HepG2 (cell line): ENCODE measurements around the gene POLR2B. TPM values are rescaled to one million over a fixed set of nuclear protein-coding genes. Genes with fewer than 3 reads are reported as not detected.

Experiments used
- ATAC-seq: fragments of 200-7000 bp; cut with Tn5 transposase; 3 replicates; pipeline ENCODE4 v1.9.1; 2020; ENCODE audit warnings: mild to moderate bottlenecking, moderate library complexity
- BruUV-seq: library from RNA; stranded (reverse); fragments of 400-500 nt; replicated peaks from 2 replicates; lab custom pipeline; 2021; lab: Mats Ljungman, UMichigan
- CTCF ChIA-PET: fragments of 300-600 bp; formaldehyde crosslinking; extraction: SDS; loops from one replicate; lab custom pipeline; 2021; ENCODE audit warnings: low total read pairs, inconsistent platforms, low intra/inter-chr PET ratio; lab: Yijun Ruan, JAX
- POLR2A ChIA-PET: fragments of 350-600 bp; sonication (Branson Sonifier 250); formaldehyde crosslinking; loops from one replicate; lab custom pipeline; 2020; ENCODE audit warnings: antibody characterized with exemption, inconsistent platforms; lab: Yijun Ruan, JAX
- DNase-seq: peaks from one replicate; pipeline ENCODE4 v3.0.0-alpha.2; 2015; ENCODE audit warnings: low spot score
- FAIRE-seq: peaks from 3 replicates; lab custom pipeline; 2011; peaks lifted over from hg19 to GRCh38; lab: Jason Lieb, UNC
- H2AFZ ChIP-seq: one replicate; pipeline ENCODE4 v1.6.1; 2011; ENCODE audit warnings: low read length, inconsistent platforms
- H3K27ac ChIP-seq: fragments of 300-600 bp; 3 replicates; pipeline ENCODE4 v1.8.0; 2011; ENCODE audit warnings: mixed run types, mild to moderate bottlenecking, mixed read lengths, low read length, inconsistent platforms; ENCODE audit not compliant: insufficient read depth; ENCODE audit errors: extremely low read length
- H3K27me3 ChIP-seq, 2 experiments: fragments of 200-600 bp in 1 of 2; 2 replicates in 1 of 2; 3 replicates in 1 of 2; pipeline versions ENCODE4 v1.6.0 to v1.8.0; 2011; ENCODE audit warnings: low read length in 2 of 2, mild to moderate bottlenecking in 2 of 2, moderate library complexity in 2 of 2, inconsistent platforms in 1 of 2; ENCODE audit not compliant: insufficient read depth in 2 of 2, control insufficient read depth in 1 of 2
- H3K36me3 ChIP-seq, 2 experiments: fragments of 200-600 bp in 1 of 2; replicated peaks in 1 of 2; 2 replicates in 1 of 2; 3 replicates in 1 of 2; pipeline versions ENCODE4 v1.5.1 to v1.8.0; 2011; ENCODE audit warnings: low read length in 2 of 2, inconsistent platforms in 1 of 2; ENCODE audit not compliant: insufficient read depth in 2 of 2, control insufficient read depth in 1 of 2
- H3K4me1 ChIP-seq: 2 replicates; pipeline ENCODE4 v1.5.1; 2012; ENCODE audit warnings: low read length, inconsistent platforms; ENCODE audit not compliant: insufficient read depth
- H3K4me2 ChIP-seq: 2 replicates; pipeline ENCODE4 v1.6.0; 2011; ENCODE audit warnings: low read depth, low read length, inconsistent platforms
- H3K4me3 ChIP-seq, 3 experiments: fragments of 200-600 bp in 1 of 3; sonication (generic), shearing (Covaris generic) in 1 of 3; replicated peaks in 1 of 3; 2 replicates each; pipeline ENCODE4 v1.5.1; 2011 to 2016; ENCODE audit warnings: low read length in 3 of 3, inconsistent platforms in 2 of 3, low read depth in 2 of 3, mild to moderate bottlenecking in 2 of 3, control low read depth in 1 of 3, mixed read lengths in 1 of 3; ENCODE audit not compliant: insufficient read depth in 1 of 3
- H3K79me2 ChIP-seq: one replicate; pipeline ENCODE4 v1.6.1; 2011; ENCODE audit warnings: low read length, inconsistent platforms; ENCODE audit not compliant: insufficient read depth
- H3K9ac ChIP-seq: 2 replicates; pipeline ENCODE4 v1.6.0; 2011; ENCODE audit warnings: mild to moderate bottlenecking, low read depth, low read length, inconsistent platforms; ENCODE audit not compliant: insufficient read depth
- H3K9me3 ChIP-seq: 2 replicates; pipeline ENCODE4 v1.5.1; 2012; ENCODE audit warnings: mild to moderate bottlenecking, low read length
- H4K20me1 ChIP-seq: 2 replicates; pipeline ENCODE4 v1.6.0; 2011; ENCODE audit warnings: inconsistent platforms, mild to moderate bottlenecking, low read length, moderate library complexity; ENCODE audit not compliant: insufficient read depth
- AGO1 ChIP-seq: fragments of 200-400 bp; formaldehyde crosslinking; IDR thresholded peaks from 2 replicates; pipeline ENCODE4 v1.6.1; 2017; ENCODE audit warnings: mild to moderate bottlenecking, low read depth, low read length, moderate library complexity; ENCODE audit not compliant: poor library complexity, severe bottlenecking
- CHCHD3 ChIP-seq: sonication (generic); formaldehyde crosslinking; IDR thresholded peaks from 2 replicates; pipeline ENCODE4 v1.8.0; 2022; ENCODE audit warnings: mild to moderate bottlenecking, missing genetic modification reagents, moderate library complexity
- DMAP1 ChIP-seq: IDR thresholded peaks from 2 replicates; pipeline ENCODE4 v1.6.1; 2016
- ETV6 ChIP-seq: sonication (generic); formaldehyde crosslinking; conservative IDR thresholded peaks from 2 replicates; pipeline ENCODE4 v1.4.0; 2020; ENCODE audit warnings: missing genetic modification reagents
- HNF4G ChIP-seq, 2 experiments: sonication (generic) in 1 of 2; formaldehyde crosslinking in 1 of 2; IDR thresholded peaks; 2 replicates each; pipeline versions ENCODE4 v1.4.0 to v1.6.1; 2011 to 2020; ENCODE audit warnings: borderline replicate concordance in 2 of 2, low read depth in 2 of 2, mild to moderate bottlenecking in 2 of 2, low read length in 1 of 2, missing genetic modification reagents in 1 of 2, moderate library complexity in 1 of 2
- KDM5B ChIP-seq: sonication (generic); formaldehyde crosslinking; IDR thresholded peaks from 2 replicates; pipeline ENCODE4 v1.4.0; 2020; ENCODE audit warnings: missing genetic modification reagents, mild to moderate bottlenecking, borderline replicate concordance
- MTA1 ChIP-seq: sonication (generic); formaldehyde crosslinking; IDR thresholded peaks from 2 replicates; pipeline ENCODE4 v1.4.0; 2020; ENCODE audit warnings: missing genetic modification reagents, mild to moderate bottlenecking, borderline replicate concordance
- SMC3 ChIP-seq: IDR thresholded peaks from 2 replicates; pipeline ENCODE4 v1.6.1; 2011; ENCODE audit warnings: low read length, improper control_type of control experiment
- TEAD2 ChIP-seq: sonication (generic); formaldehyde crosslinking; IDR thresholded peaks from 2 replicates; pipeline ENCODE4 v1.9.0; 2021; ENCODE audit warnings: missing genetic modification reagents
- ZKSCAN1 ChIP-seq: fragments of 150-350 bp; IDR thresholded peaks from 2 replicates; pipeline ENCODE4 v1.6.1; 2014; ENCODE audit warnings: low read length
- ZNF557 ChIP-seq: sonication (generic); formaldehyde crosslinking; IDR thresholded peaks from 2 replicates; pipeline ENCODE4 v1.4.0; 2020; ENCODE audit warnings: missing genetic modification reagents
- WGBS: methylation state at CpG from one replicate; pipeline ENCODE4 v1.1.6; 2017; ENCODE audit warnings: low lambda C conversion rate; 5-methylcytosine and 5-hydroxymethylcytosine counted together
- in situ Hi-C: cut with HindIII; loops from 2 replicates; pipeline ENCODE4 v1.10.0; 2017; ENCODE audit warnings: low pct_unique_long_range_greater_than_20kb; ENCODE audit not compliant: extremely low pct_ligation_motif_present
- intact Hi-C: fragments of 100-400 bp; cut with micrococcal nuclease; formaldehyde crosslinking; loops from one replicate; pipeline ENCODE4 v1.10.0; 2022; ENCODE audit not compliant: unreplicated experiment
- polyA plus RNA-seq, 8 experiments: library from polyadenylated mRNA; depleted of rRNA in 3 of 8; stranded (reverse) in 7 of 8; unstranded in 1 of 8; fragments of >200 nt; fragmentation: Illumina TruSeq in 4 of 8; extraction: Trizol in 4 of 8; gene quantifications; 2 replicates each; pipeline versions ENCODE4 v1.2.1 to v1.2.3, GENCODE V29; 2011 to 2016; ENCODE audit warnings: low read depth in 4 of 8, missing spikeins in 1 of 8, mixed read lengths in 1 of 8; ENCODE audit not compliant: insufficient read depth in 1 of 8
- total RNA-seq, 5 experiments: library from RNA; depleted of rRNA; stranded (reverse); fragments of >200 nt; fragmentation: Illumina TruSeq; extraction: Trizol; gene quantifications; 2 replicates each; pipeline ENCODE4 v1.2.3, GENCODE V29; 2016; ENCODE audit warnings: low read depth in 1 of 5
- TF ChIP-seq, protein P1 (sequence below): sonication (generic); formaldehyde crosslinking; IDR thresholded peaks from 2 replicates; pipeline ENCODE4 v1.4.0; 2020; ENCODE audit warnings: missing genetic modification reagents
- TF ChIP-seq, protein P2 (sequence below): sonication (generic); formaldehyde crosslinking; IDR thresholded peaks from 2 replicates; pipeline ENCODE4 v1.8.0; 2022; ENCODE audit warnings: missing genetic modification reagents, low read depth, mild to moderate bottlenecking, borderline replicate concordance
- TF ChIP-seq, protein P3 (sequence below): sonication (generic); formaldehyde crosslinking; IDR thresholded peaks from 2 replicates; pipeline ENCODE4 v1.5.0; 2020; ENCODE audit warnings: mild to moderate bottlenecking, missing genetic modification reagents
- TF ChIP-seq, protein P4 (sequence below): sonication (generic); formaldehyde crosslinking; conservative IDR thresholded peaks from 2 replicates; pipeline ENCODE4 v1.8.1; 2023; ENCODE audit warnings: missing genetic modification reagents
- TF ChIP-seq, protein P5 (sequence below): IDR thresholded peaks from 2 replicates; pipeline ENCODE4 v1.6.1; 2016

The POLR2B gene
- total and polyA plus RNA-seq, 2 of the 13 experiments (the other 11 are each of a cell fraction or from before 2014, with no cell fraction given), result 70.6 to 116 TPM

DNA sequence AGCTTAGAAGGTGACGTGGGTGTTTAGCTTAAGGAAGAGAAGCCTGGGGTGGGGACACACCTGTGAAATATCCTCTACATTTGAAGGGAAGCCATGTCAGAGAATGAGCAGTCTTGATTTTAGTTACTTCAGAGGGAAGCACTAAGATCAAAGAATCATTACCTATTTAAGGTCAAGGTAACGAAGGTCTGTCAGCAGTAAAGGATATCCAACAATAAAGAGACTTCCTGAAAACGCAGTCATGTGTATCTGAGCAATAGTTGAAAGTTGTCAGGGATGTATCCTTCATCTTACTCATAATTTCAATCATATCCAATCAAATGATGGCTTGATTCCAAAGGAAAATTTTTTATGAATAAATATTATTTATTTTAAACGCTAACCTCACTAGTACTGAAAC lies 98.0 kb downstream of the POLR2B start:
- FAIRE-seq (no peak), ATAC-seq (no peak), DNase-seq (no peak)
- BruUV-seq, result no TSS peak
- Histone ChIP-seq H3K27me3 (no peaks in the 10 kb centered on the region), H3K79me2 (no peaks in the 10 kb centered on the region), H3K4me1 (peaks cover 34% of the 10 kb centered on the region), H3K27ac (no peak overlapping the region), H3K4me2 (no peak overlapping the region), H3K4me3 (no peak overlapping the region), H4K20me1 (no peaks in the 10 kb centered on the region), H3K9ac (no peak overlapping the region), H3K9me3 (no peaks in the 10 kb centered on the region), H2AFZ (no peak overlapping the region), H3K36me3 (no peaks in the 10 kb centered on the region)
- in situ Hi-C loops (no loop called here), intact Hi-C loops (no loop called here)
- WGBS, result 26% methylated on average over 4 of the region's 4 CpGs
- TF ChIP-seq AGO1 (no peak), SMC3 (no peak), TEAD2 (CRISPR knock-in tag) (no peak), ZNF557 (CRISPR knock-in tag) (no peak), ETV6 (CRISPR knock-in tag) (no peak), MTA1 (CRISPR knock-in tag) (no peak), KDM5B (no peak), CHCHD3 (CRISPR knock-in tag) (no peak), ZKSCAN1 (no peak), DMAP1 (CRISPR knock-in tag) (no peak), HNF4G (IDR thresholded peaks at IDR 0.05; ENCODE audit: borderline replicate concordance, low read depth, low read length) (no peak), HNF4G (CRISPR knock-in tag; IDR thresholded peaks at IDR 0.05; ENCODE audit: borderline replicate concordance, low read depth) (no peak)
- TF ChIP-seq, protein P1, sequence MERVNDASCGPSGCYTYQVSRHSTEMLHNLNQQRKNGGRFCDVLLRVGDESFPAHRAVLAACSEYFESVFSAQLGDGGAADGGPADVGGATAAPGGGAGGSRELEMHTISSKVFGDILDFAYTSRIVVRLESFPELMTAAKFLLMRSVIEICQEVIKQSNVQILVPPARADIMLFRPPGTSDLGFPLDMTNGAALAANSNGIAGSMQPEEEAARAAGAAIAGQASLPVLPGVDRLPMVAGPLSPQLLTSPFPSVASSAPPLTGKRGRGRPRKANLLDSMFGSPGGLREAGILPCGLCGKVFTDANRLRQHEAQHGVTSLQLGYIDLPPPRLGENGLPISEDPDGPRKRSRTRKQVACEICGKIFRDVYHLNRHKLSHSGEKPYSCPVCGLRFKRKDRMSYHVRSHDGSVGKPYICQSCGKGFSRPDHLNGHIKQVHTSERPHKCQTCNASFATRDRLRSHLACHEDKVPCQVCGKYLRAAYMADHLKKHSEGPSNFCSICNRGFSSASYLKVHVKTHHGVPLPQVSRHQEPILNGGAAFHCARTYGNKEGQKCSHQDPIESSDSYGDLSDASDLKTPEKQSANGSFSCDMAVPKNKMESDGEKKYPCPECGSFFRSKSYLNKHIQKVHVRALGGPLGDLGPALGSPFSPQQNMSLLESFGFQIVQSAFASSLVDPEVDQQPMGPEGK (CRISPR knock-in tag), result no peak
- TF ChIP-seq, protein P2, sequence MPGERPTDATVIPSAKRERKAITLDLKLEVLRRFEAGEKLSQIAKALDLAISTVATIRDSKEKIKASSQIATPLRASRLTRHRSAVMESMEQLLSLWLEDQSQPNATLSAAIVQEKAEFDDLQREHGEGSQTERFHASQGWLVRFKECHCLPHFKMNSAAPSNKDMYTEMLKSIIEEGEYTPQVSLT (CRISPR knock-in tag), result no peak
- TF ChIP-seq, protein P3, sequence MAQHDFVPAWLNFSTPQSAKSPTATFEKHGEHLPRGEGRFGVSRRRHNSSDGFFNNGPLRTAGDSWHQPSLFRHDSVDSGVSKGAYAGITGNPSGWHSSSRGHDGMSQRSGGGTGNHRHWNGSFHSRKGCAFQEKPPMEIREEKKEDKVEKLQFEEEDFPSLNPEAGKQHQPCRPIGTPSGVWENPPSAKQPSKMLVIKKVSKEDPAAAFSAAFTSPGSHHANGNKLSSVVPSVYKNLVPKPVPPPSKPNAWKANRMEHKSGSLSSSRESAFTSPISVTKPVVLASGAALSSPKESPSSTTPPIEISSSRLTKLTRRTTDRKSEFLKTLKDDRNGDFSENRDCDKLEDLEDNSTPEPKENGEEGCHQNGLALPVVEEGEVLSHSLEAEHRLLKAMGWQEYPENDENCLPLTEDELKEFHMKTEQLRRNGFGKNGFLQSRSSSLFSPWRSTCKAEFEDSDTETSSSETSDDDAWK (CRISPR knock-in tag), result no peak
- TF ChIP-seq, protein P4, sequence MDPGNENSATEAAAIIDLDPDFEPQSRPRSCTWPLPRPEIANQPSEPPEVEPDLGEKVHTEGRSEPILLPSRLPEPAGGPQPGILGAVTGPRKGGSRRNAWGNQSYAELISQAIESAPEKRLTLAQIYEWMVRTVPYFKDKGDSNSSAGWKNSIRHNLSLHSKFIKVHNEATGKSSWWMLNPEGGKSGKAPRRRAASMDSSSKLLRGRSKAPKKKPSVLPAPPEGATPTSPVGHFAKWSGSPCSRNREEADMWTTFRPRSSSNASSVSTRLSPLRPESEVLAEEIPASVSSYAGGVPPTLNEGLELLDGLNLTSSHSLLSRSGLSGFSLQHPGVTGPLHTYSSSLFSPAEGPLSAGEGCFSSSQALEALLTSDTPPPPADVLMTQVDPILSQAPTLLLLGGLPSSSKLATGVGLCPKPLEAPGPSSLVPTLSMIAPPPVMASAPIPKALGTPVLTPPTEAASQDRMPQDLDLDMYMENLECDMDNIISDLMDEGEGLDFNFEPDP (CRISPR knock-in tag), result no peak
- TF ChIP-seq, protein P5, sequence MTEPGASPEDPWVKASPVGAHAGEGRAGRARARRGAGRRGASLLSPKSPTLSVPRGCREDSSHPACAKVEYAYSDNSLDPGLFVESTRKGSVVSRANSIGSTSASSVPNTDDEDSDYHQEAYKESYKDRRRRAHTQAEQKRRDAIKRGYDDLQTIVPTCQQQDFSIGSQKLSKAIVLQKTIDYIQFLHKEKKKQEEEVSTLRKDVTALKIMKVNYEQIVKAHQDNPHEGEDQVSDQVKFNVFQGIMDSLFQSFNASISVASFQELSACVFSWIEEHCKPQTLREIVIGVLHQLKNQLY (CRISPR knock-in tag), result no peak
- ChIA-PET CTCF (no interaction called here), POLR2A (no interaction called here)
